CD14-positive monocyte (primary cell): ENCODE measurements around the gene SLC47A1. TPM values are rescaled to one million over a fixed set of nuclear protein-coding genes. Genes with fewer than 3 reads are reported as not detected.

Experiments used
- DNase-seq, 3 donors: peaks; one replicate each; pipeline ENCODE4 v3.0.0-alpha.2; 2011 to 2022
- H2AFZ ChIP-seq: 2 replicates; pipeline ENCODE4 v1.6.0; 2012; ENCODE audit warnings: mild to moderate bottlenecking, low read depth, low read length, inconsistent platforms; ENCODE audit not compliant: insufficient read depth, poor library complexity, severe bottlenecking
- H3K27ac ChIP-seq, 2 donors: 1 replicate in 1 of 2; 2 replicates in 1 of 2; pipeline ENCODE4 v1.5.1; 2012 to 2013; ENCODE audit warnings: low read length in 2 of 2, control low read depth in 1 of 2, inconsistent platforms in 1 of 2, low read depth in 1 of 2, mild to moderate bottlenecking in 1 of 2
- H3K27me3 ChIP-seq, 2 donors: one replicate each; pipeline versions ENCODE4 v1.6.0 to v1.6.1; 2011 to 2013; ENCODE audit warnings: low read length in 2 of 2; ENCODE audit not compliant: control insufficient read depth in 2 of 2, insufficient read depth in 2 of 2
- H3K36me3 ChIP-seq, 2 donors: replicated peaks in 1 of 2; 1 replicate in 1 of 2; 2 replicates in 1 of 2; pipeline versions ENCODE4 v1.5.1 to v1.6.1; 2012 to 2013; ENCODE audit warnings: low read length in 2 of 2, control low read depth in 1 of 2, inconsistent platforms in 1 of 2, mild to moderate bottlenecking in 1 of 2; ENCODE audit not compliant: insufficient read depth in 2 of 2, control insufficient read depth in 1 of 2
- H3K4me1 ChIP-seq, 2 donors: 1 replicate in 1 of 2; 2 replicates in 1 of 2; pipeline versions ENCODE4 v1.5.1 to v1.6.1; 2012 to 2013; ENCODE audit warnings: low read length in 2 of 2, control low read depth in 1 of 2, inconsistent platforms in 1 of 2, mild to moderate bottlenecking in 1 of 2, moderate library complexity in 1 of 2; ENCODE audit not compliant: insufficient read depth in 2 of 2, control insufficient read depth in 1 of 2
- H3K4me2 ChIP-seq: replicated peaks from 2 replicates; pipeline ENCODE3; 2012; ENCODE audit warnings: low read length, moderate library complexity, mild to moderate bottlenecking; ENCODE audit not compliant: poor library complexity, severe bottlenecking; ENCODE audit errors: extremely low read depth
- H3K4me3 ChIP-seq, 3 experiments: fragments of 200-600 bp in 1 of 3; sonication (generic) in 1 of 3; replicated peaks in 1 of 3; 1 replicate in 2 of 3; 2 replicates in 1 of 3; pipeline ENCODE4 v1.5.1; 2011 to 2013; ENCODE audit warnings: low read length in 3 of 3, mild to moderate bottlenecking in 3 of 3, control low read depth in 2 of 3, low read depth in 2 of 3, inconsistent platforms in 1 of 3, moderate library complexity in 1 of 3
- H3K79me2 ChIP-seq: 2 replicates; pipeline ENCODE4 v1.6.0; 2012; ENCODE audit warnings: mild to moderate bottlenecking, control low read depth, inconsistent platforms, low read length, moderate library complexity; ENCODE audit not compliant: insufficient read depth
- H3K9ac ChIP-seq: 2 replicates; pipeline ENCODE4 v1.6.0; 2017; ENCODE audit warnings: low read length, mild to moderate bottlenecking; ENCODE audit not compliant: insufficient read depth, poor library complexity, severe bottlenecking
- H3K9me3 ChIP-seq, 2 donors: replicated peaks in 1 of 2; 1 replicate in 1 of 2; 2 replicates in 1 of 2; pipeline versions ENCODE4 v1.5.1 to v1.6.1; 2012 to 2013; ENCODE audit warnings: low read length in 2 of 2, control low read depth in 1 of 2; ENCODE audit not compliant: control insufficient read depth in 1 of 2, insufficient read depth in 1 of 2
- H4K20me1 ChIP-seq: 2 replicates; pipeline ENCODE4 v1.6.0; 2012; ENCODE audit warnings: mild to moderate bottlenecking, low read length, control low read depth, moderate library complexity; ENCODE audit not compliant: insufficient read depth
- H3K27ac Mint-ChIP-seq, 7 donors: one replicate each; pipeline ENCODE4 v1.8.0; 2020; ENCODE audit warnings: mild to moderate bottlenecking in 7 of 7, mixed read lengths in 7 of 7, moderate library complexity in 6 of 7, inconsistent platforms in 2 of 7
- H3K27me3 Mint-ChIP-seq, 3 donors: one replicate each; pipeline ENCODE4 v1.8.0; 2021 to 2022; ENCODE audit warnings: low read depth in 3 of 3, mild to moderate bottlenecking in 3 of 3, mixed read lengths in 3 of 3, moderate library complexity in 3 of 3, inconsistent platforms in 1 of 3
- H3K36me3 Mint-ChIP-seq, 2 donors: one replicate each; pipeline ENCODE4 v1.8.0; 2020; ENCODE audit warnings: mixed read lengths in 2 of 2, inconsistent platforms in 1 of 2, mild to moderate bottlenecking in 1 of 2
- H3K4me1 Mint-ChIP-seq: one replicate; pipeline ENCODE4 v1.8.0; 2020; ENCODE audit warnings: mild to moderate bottlenecking, mixed read lengths
- H3K4me3 Mint-ChIP-seq, 2 donors: one replicate each; pipeline ENCODE4 v1.8.0; 2020; ENCODE audit warnings: mild to moderate bottlenecking in 2 of 2, mixed read lengths in 2 of 2, moderate library complexity in 1 of 2
- H3K9me3 Mint-ChIP-seq, 7 donors: one replicate each; pipeline ENCODE4 v1.8.0; 2020 to 2022; ENCODE audit warnings: mixed read lengths in 7 of 7, mild to moderate bottlenecking in 6 of 7, moderate library complexity in 6 of 7, inconsistent platforms in 2 of 7
- CTCF ChIP-seq: fragments of 200-600 bp; IDR thresholded peaks from one replicate; pipeline ENCODE4 v1.8.0; 2022; ENCODE audit warnings: antibody characterized with exemption, mild to moderate bottlenecking
- WGBS: methylation state at CpG from one replicate; pipeline ENCODE4 v1.1.5; 2013; ENCODE audit warnings: missing lambda C conversion rate; ENCODE audit not compliant: insufficient coverage; 5-methylcytosine and 5-hydroxymethylcytosine counted together
- intact Hi-C, 2 donors: fragments of 100-400 bp; cut with micrococcal nuclease; formaldehyde crosslinking; loops; one replicate each; pipeline versions ENCODE4 v1.15.0 to v1.15.1; 2023
- polyA plus RNA-seq, 3 donors: library from polyadenylated mRNA; depleted of rRNA in 1 of 3; unstranded in 2 of 3; stranded (reverse) in 1 of 3; fragments of 300-500 nt in 2 of 3; fragments of >200 nt in 1 of 3; fragmentation: Illumina TruSeq in 2 of 3; gene quantifications; 1 replicate in 2 of 3; 2 replicates in 1 of 3; pipeline ENCODE4 v1.2.3, GENCODE V29; 2012 to 2021

The SLC47A1 gene
- polyA plus RNA-seq, 3 donors, result 0.44 to 2.0 (median 0.49) TPM

GRCh38 chr17:19613979-19614378, 80.3 kb downstream of the SLC47A1 start:
- no peak for DNase-seq
- Histone ChIP-seq H3K36me3 (no peaks in the 10 kb centered on the region), H3K4me1 (peaks cover 11 to 19% of the 10 kb centered on the region in 2 donors), H3K9ac (no peak overlapping the region), H2AFZ (peak overlapping the region; percentile 10), H3K4me2 (no peak overlapping the region), H3K4me3 (no peak overlapping the region), H3K9me3 (peaks cover 10 to 16% of the 10 kb centered on the region in 2 donors), H3K27ac (no peak overlapping the region), H3K27me3 (no peaks in the 10 kb centered on the region), H4K20me1 (no peaks in the 10 kb centered on the region), H3K79me2 (no peaks in the 10 kb centered on the region)
- H3K27me3 Mint-ChIP-seq, result peaks cover 0 to 4% (median 2%) of the 10 kb centered on the region in 3 donors
- no peak for TF ChIP-seq CTCF
- peaks cover 28% of the 10 kb centered on the region for H3K4me1 Mint-ChIP-seq
- H3K4me3 Mint-ChIP-seq, result no peak overlapping the region
- peaks cover 7 to 25% (median 20%) of the 10 kb centered on the region in 7 donors for H3K9me3 Mint-ChIP-seq
- H3K27ac Mint-ChIP-seq, result no peak overlapping the region
- intact Hi-C loops, result no loop called here
- 86% methylated on average over 10 of the region's 10 CpGs for WGBS
- peaks cover 0 to 1% of the 10 kb centered on the region in 2 donors for H3K36me3 Mint-ChIP-seq

- Mint-ChIP-seq H3K27me3 (peaks cover 0 to 2% (median 1%) of the 10 kb centered on the region in 3 donors), H3K9me3 (peaks cover 16 to 34% (median 29%) of the 10 kb centered on the region in 7 donors), H3K4me3 (no peak overlapping the region), H3K4me1 (peaks cover 28% of the 10 kb centered on the region), H3K36me3 (peaks cover 0 to 9% of the 10 kb centered on the region in 2 donors), H3K27ac (no peak overlapping the region)
- Histone ChIP-seq H3K79me2 (no peaks in the 10 kb centered on the region), H3K4me3 (no peak overlapping the region), H2AFZ (no peak overlapping the region), H3K36me3 (no peaks in the 10 kb centered on the region), H3K27me3 (no peaks in the 10 kb centered on the region), H3K9me3 (peaks cover 18 to 25% of the 10 kb centered on the region in 2 donors), H3K4me2 (no peak overlapping the region), H3K27ac (no peak overlapping the region), H4K20me1 (no peaks in the 10 kb centered on the region), H3K4me1 (peaks cover 11 to 19% of the 10 kb centered on the region in 2 donors), H3K9ac (no peak overlapping the region)
- 93% methylated on average over 3 of the region's 4 CpGs for WGBS
- intact Hi-C loops, result no loop called here
- DNase-seq, result no peak
- no peak for TF ChIP-seq CTCF
Measured at GRCh38 chr17:19614900-19615299, 81.2 kb downstream of the SLC47A1 start.
